ENCODE measurements around the gene ADAMTSL5. TPM values are rescaled to one million over a fixed set of nuclear protein-coding genes. Genes with fewer than 3 reads are reported as not detected.

The ADAMTSL5 gene
- total and polyA plus RNA-seq, 2 of the 8 experiments (the other 6 are each of a cell fraction or from before 2014, with no cell fraction given), result 0.82 to 0.99 TPM

GRCh38 chr19:1488282-1488601 is 24.6 kb downstream of the ADAMTSL5 start:
- H3K36me3 ChIP-seq (ENCODE audit: control insufficient read depth in 2 of 4, insufficient read depth in 4 of 4, low read length in 3 of 4), result no peaks in the 10 kb centered on the region
- FAIRE-seq (no peak), DNase-seq (ENCODE audit: low read depth in 1 of 2, low spot score in 2 of 2) (no peak)
- H2BK20ac ChIP-seq (ENCODE audit: low read length), result no peak overlapping the region
- ChIA-PET CTCF (ENCODE audit: partially characterized antibody) (no interaction called here), POLR2A (ENCODE audit: partially characterized antibody) (interaction anchor here (0.9 to 1.0 kb wide), 2 partner anchors 13 to 17 kb away, joined by 3 read pairs; no protein-coding TSS in a partner anchor)
- H3K9ac ChIP-seq (replicated peaks in 1 of 4; ENCODE audit: extremely low read depth in 1 of 4, low read depth in 3 of 4, low read length in 3 of 4), result no peak overlapping the region
- no peak overlapping the region for H2BK5ac ChIP-seq (ENCODE audit: low read depth, low read length)
- H3K23me2 ChIP-seq (ENCODE audit: low read depth, low read length), result peaks cover 5% of the 10 kb centered on the region; the same call in 1 of the 2 replicates
- H2BK12ac ChIP-seq (ENCODE audit: low read depth, low read length), result peak overlapping the region; percentile 60; the same call in 1 of the 2 replicates
- H4K91ac ChIP-seq (replicated peaks; ENCODE audit: insufficient read length, low read length), result no peak overlapping the region
- H3K18ac ChIP-seq (ENCODE audit: extremely low read depth, low read length), result no peak overlapping the region
- no peak overlapping the region for H2BK120ac ChIP-seq (replicated peaks; ENCODE audit: low read depth, low read length)
- no peak overlapping the region for H3K4me3 ChIP-seq (ENCODE audit: extremely low read depth in 1 of 4, insufficient read depth in 2 of 4, low read depth in 3 of 4, low read length in 4 of 4)
- no peak overlapping the region for H3K56ac ChIP-seq (replicated peaks; ENCODE audit: insufficient read length, low read depth, low read length)
- H4K8ac ChIP-seq (ENCODE audit: extremely low read depth, insufficient read depth, low read length), result no peak overlapping the region
- H3K4me2 ChIP-seq (ENCODE audit: insufficient read depth in 1 of 2, low read depth in 2 of 2, low read length in 2 of 2), result no peak overlapping the region
- no peak overlapping the region for H3K4ac ChIP-seq (replicated peaks; ENCODE audit: insufficient read length, low read depth, low read length)
- H3K23ac ChIP-seq (ENCODE audit: insufficient read length), result no peak overlapping the region
- H3K4me1 ChIP-seq (replicated peaks in 1 of 4; ENCODE audit: control insufficient read depth in 3 of 4, insufficient read depth in 4 of 4, low read length in 3 of 4), result peaks cover 0 to 5% (median 2%) of the 10 kb centered on the region in 4 experiments; a peak in 4 of 7 replicates
- no peak overlapping the region for H3K14ac ChIP-seq (ENCODE audit: insufficient read length)
- 90% methylated on average over 6 of the region's 11 CpGs; no CpG with 5 or more reads in 1 of the 2 experiments for WGBS, 2 experiments (ENCODE audit: extremely low coverage in 1 of 2, insufficient coverage in 1 of 2, insufficient read length in 1 of 2, insufficient replicate concordance in 2 of 2, low coverage in 1 of 2, low lambda C conversion rate in 2 of 2, missing lambda C conversion rate in 1 of 2)
- H3K27me3 ChIP-seq (replicated peaks in 1 of 4; ENCODE audit: control insufficient read depth in 3 of 4, extremely low read depth in 1 of 4, insufficient read depth in 3 of 4, low read length in 3 of 4), result peaks cover 3 to 17% (median 9%) of the 10 kb centered on the region in 4 experiments; a peak in 6 of 7 replicates
- H3K79me2 ChIP-seq (ENCODE audit: control insufficient read depth in 1 of 2, insufficient read depth in 2 of 2, low read length in 2 of 2), result no peaks in the 10 kb centered on the region
- no peak overlapping the region for H3K27ac ChIP-seq (ENCODE audit: low read depth, low read length)
- no peak overlapping the region for H2BK15ac ChIP-seq (ENCODE audit: low read length)
- no peak overlapping the region for H2AK5ac ChIP-seq (ENCODE audit: low read depth, low read length)
- H3K9me3 ChIP-seq (ENCODE audit: insufficient read depth in 2 of 2, low read depth in 1 of 2, low read length in 1 of 2), result no peaks in the 10 kb centered on the region
- no peaks in the 10 kb centered on the region for H3K79me1 ChIP-seq (ENCODE audit: low read depth, low read length)
- H2AFZ ChIP-seq (ENCODE audit: low read length), result no peak overlapping the region
- H4K20me1 ChIP-seq (replicated peaks in 1 of 2; ENCODE audit: control insufficient read depth in 1 of 2, insufficient read depth in 2 of 2, low read length in 2 of 2), result no peaks in the 10 kb centered on the region
- H4K5ac ChIP-seq (ENCODE audit: insufficient read length, low read depth, low read length), result no peak overlapping the region
- TF ChIP-seq BACH1 (IDR thresholded peaks at IDR 0.05; ENCODE audit: low read length), result no peak
- TF ChIP-seq SIX5 (IDR thresholded peaks at IDR 0.05; ENCODE audit: low read depth, low read length), result no peak
- TF ChIP-seq USF2 (IDR thresholded peaks at IDR 0.05; ENCODE audit: low read length), result no peak
- TF ChIP-seq CBX5 (IDR thresholded peaks at IDR 0.05; ENCODE audit: low read depth, low read length), result no peak
- TF ChIP-seq SIRT6 (IDR thresholded peaks at IDR 0.05; ENCODE audit: low read length), result no peak
- TF ChIP-seq CTBP2 (IDR thresholded peaks at IDR 0.05; ENCODE audit: borderline replicate concordance, insufficient read depth, insufficient read length, low read length), result no peak
- TF ChIP-seq GABPA (IDR thresholded peaks at IDR 0.05; ENCODE audit: borderline replicate concordance, insufficient read depth, low read length), result no peak
- TF ChIP-seq MAX (IDR thresholded peaks at IDR 0.05), result no peak
- no peak for TF ChIP-seq RBBP5 (IDR thresholded peaks at IDR 0.05; ENCODE audit: borderline replicate concordance, low read depth, low read length)
- no peak for TF ChIP-seq SP4 (IDR thresholded peaks at IDR 0.05; ENCODE audit: low read length)
